ENCODE results near the gene CD200. TPM values are rescaled to one million over a fixed set of nuclear protein-coding genes. Genes with fewer than 3 reads are reported as not detected.

CD200 gene
- total and polyA plus RNA-seq, 2 experiments from 2014 or later, result 51.9 to 65.0 TPM

- no peak overlapping the region for H3K4me3 Mint-ChIP-seq
- Histone ChIP-seq H2AFZ (no peak overlapping the region), H3F3A (replicated peaks; ENCODE audit: low read depth) (no peaks in the 10 kb centered on the region), H3K4me1 (ENCODE audit: insufficient read depth) (peaks cover 24% of the 10 kb centered on the region), H4K20me1 (replicated peaks; ENCODE audit: insufficient read depth) (no peaks in the 10 kb centered on the region), H3K36me3 (ENCODE audit: insufficient read depth) (no peaks in the 10 kb centered on the region), H3K4me3 (no peak overlapping the region), H3K9me2 (ENCODE audit: insufficient read depth) (peaks cover 8% of the 10 kb centered on the region), H3K27me3 (ENCODE audit: insufficient read depth) (no peaks in the 10 kb centered on the region), H3K4me2 (no peak overlapping the region), H3K79me2 (replicated peaks; ENCODE audit: insufficient read depth) (no peaks in the 10 kb centered on the region), H3K27ac (ENCODE audit: low read depth) (no peak overlapping the region)
- H3K27ac Mint-ChIP-seq, result no peak overlapping the region
- ATAC-seq (no peak), DNase-seq (ENCODE audit: low spot score) (no peak)
- no peaks in the 10 kb centered on the region for H3K36me3 Mint-ChIP-seq (ENCODE audit: low read depth)
- no peaks in the 10 kb centered on the region for H3K9me3 Mint-ChIP-seq
- TF ChIP-seq ETS1 (IDR thresholded peaks at IDR 0.05), result no peak
- no peak for TF ChIP-seq NANOG (IDR thresholded peaks at IDR 0.05; ENCODE audit: borderline replicate concordance)
- peaks cover 23% of the 10 kb centered on the region for H3K4me1 Mint-ChIP-seq
- H3K27me3 Mint-ChIP-seq (ENCODE audit: insufficient read depth, low read depth, poor library complexity), result no peaks in the 10 kb centered on the region
These were observed 43.4 kb downstream of the CD200 start for GRCh38 chr3:112376241-112376911.

- no peaks in the 10 kb centered on the region for H3K36me3 ChIP-seq (ENCODE audit: insufficient read depth)
- no peaks in the 10 kb centered on the region for H3K27me3 ChIP-seq (ENCODE audit: insufficient read depth)
- H3F3A ChIP-seq (replicated peaks; ENCODE audit: low read depth), result no peaks in the 10 kb centered on the region
- no peaks in the 10 kb centered on the region for H4K20me1 ChIP-seq (replicated peaks; ENCODE audit: insufficient read depth)
- H3K27ac ChIP-seq (ENCODE audit: low read depth), result no peak overlapping the region
- H3K36me3 Mint-ChIP-seq (ENCODE audit: low read depth), result no peaks in the 10 kb centered on the region
- no peaks in the 10 kb centered on the region for H3K79me2 ChIP-seq (replicated peaks; ENCODE audit: insufficient read depth)
- no peak overlapping the region for H2AFZ ChIP-seq
- no peak overlapping the region for H3K27ac Mint-ChIP-seq
- peak overlapping the region; percentile 5; the same call in 1 of the 2 replicates for H3K4me2 ChIP-seq
- no peak overlapping the region for H3K4me3 Mint-ChIP-seq
- H3K4me1 ChIP-seq (ENCODE audit: insufficient read depth), result peaks cover 24% of the 10 kb centered on the region
- DNase-seq (ENCODE audit: low spot score) (no peak), ATAC-seq (no peak)
- peaks cover 23% of the 10 kb centered on the region for H3K4me1 Mint-ChIP-seq
- H3K9me2 ChIP-seq (ENCODE audit: insufficient read depth), result peaks cover 13% of the 10 kb centered on the region
- H3K4me3 ChIP-seq, result no peak overlapping the region
- no peaks in the 10 kb centered on the region for H3K27me3 Mint-ChIP-seq (ENCODE audit: insufficient read depth, low read depth, poor library complexity)
- H3K9me3 Mint-ChIP-seq, result no peaks in the 10 kb centered on the region
- TF ChIP-seq REST (IDR thresholded peaks at IDR 0.05; ENCODE audit: unreplicated experiment) (no peak), CTCF (conservative IDR thresholded peaks at IDR 0.05; ENCODE audit: low read depth in 2 of 2) (no peak), ETS1 (IDR thresholded peaks at IDR 0.05) (no peak), NANOG (IDR thresholded peaks at IDR 0.05; ENCODE audit: borderline replicate concordance) (no peak), ZNF331 (CRISPR knock-in tag; IDR thresholded peaks at IDR 0.05; ENCODE audit: low read depth) (no peak), POLR2AphosphoS5 (IDR thresholded peaks at IDR 0.05; ENCODE audit: low read depth) (no peak), EZH2 (IDR thresholded peaks at IDR 0.05; ENCODE audit: low read depth, unreplicated experiment) (no peak), JUNB (IDR thresholded peaks at IDR 0.05; ENCODE audit: unreplicated experiment) (no peak), CREB1 (CRISPR knock-in tag; IDR thresholded peaks at IDR 0.05; ENCODE audit: low read depth) (no peak), ZNF114 (CRISPR knock-in tag; IDR thresholded peaks at IDR 0.05) (no peak)
These were observed 44.0 kb downstream of the CD200 start for GRCh38 chr3:112376992-112377391.
